ENCODE measurements around the gene SAP130. TPM values are rescaled to one million over a fixed set of nuclear protein-coding genes. Genes with fewer than 3 reads are reported as not detected.

The SAP130 gene
- total RNA-seq, 3 donors from 2014 or later (not counting 1 experiment from before 2014, with no cell fraction given) = 33.6 to 43.7 (median 36.2) TPM

GRCh38 chr2:127985026-127985734, 42.7 kb downstream of the SAP130 start:
- Histone ChIP-seq H3K4me3 (ENCODE audit: low read length) (no peak overlapping the region), H3K27ac (ENCODE audit: low read length) (no peak overlapping the region), H3K36me3 (ENCODE audit: control insufficient read depth, insufficient read depth, low read length) (peaks cover 65% of the 10 kb centered on the region), H3K4me1 (ENCODE audit: control insufficient read depth, insufficient read depth, low read length) (peaks cover 10% of the 10 kb centered on the region), H3K9me3 (ENCODE audit: control insufficient read depth, insufficient read depth, low read length) (no peaks in the 10 kb centered on the region), H3K27me3 (ENCODE audit: control insufficient read depth, insufficient read depth, low read length) (no peaks in the 10 kb centered on the region)
- peaks cover 25% of the 10 kb centered on the region for H3K36me3 Mint-ChIP-seq
- no peak overlapping the region for H3K27ac Mint-ChIP-seq
- 92% methylated on average over 6 of the region's 6 CpGs for WGBS (ENCODE audit: insufficient coverage)
- ATAC-seq (no peak), DNase-seq (no peak)
- TF ChIP-seq, protein P1, sequence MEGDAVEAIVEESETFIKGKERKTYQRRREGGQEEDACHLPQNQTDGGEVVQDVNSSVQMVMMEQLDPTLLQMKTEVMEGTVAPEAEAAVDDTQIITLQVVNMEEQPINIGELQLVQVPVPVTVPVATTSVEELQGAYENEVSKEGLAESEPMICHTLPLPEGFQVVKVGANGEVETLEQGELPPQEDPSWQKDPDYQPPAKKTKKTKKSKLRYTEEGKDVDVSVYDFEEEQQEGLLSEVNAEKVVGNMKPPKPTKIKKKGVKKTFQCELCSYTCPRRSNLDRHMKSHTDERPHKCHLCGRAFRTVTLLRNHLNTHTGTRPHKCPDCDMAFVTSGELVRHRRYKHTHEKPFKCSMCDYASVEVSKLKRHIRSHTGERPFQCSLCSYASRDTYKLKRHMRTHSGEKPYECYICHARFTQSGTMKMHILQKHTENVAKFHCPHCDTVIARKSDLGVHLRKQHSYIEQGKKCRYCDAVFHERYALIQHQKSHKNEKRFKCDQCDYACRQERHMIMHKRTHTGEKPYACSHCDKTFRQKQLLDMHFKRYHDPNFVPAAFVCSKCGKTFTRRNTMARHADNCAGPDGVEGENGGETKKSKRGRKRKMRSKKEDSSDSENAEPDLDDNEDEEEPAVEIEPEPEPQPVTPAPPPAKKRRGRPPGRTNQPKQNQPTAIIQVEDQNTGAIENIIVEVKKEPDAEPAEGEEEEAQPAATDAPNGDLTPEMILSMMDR (IDR thresholded peaks at IDR 0.05) = no peak
- H3K27me3 Mint-ChIP-seq (ENCODE audit: low read depth in 2 of 2) = no peaks in the 10 kb centered on the region
- H3K4me3 Mint-ChIP-seq = no peak overlapping the region
- H3K4me1 Mint-ChIP-seq = peaks cover 6 to 9% of the 10 kb centered on the region in 2 donors
- intact Hi-C loops (cut with micrococcal nuclease) = no loop called here
- H3K9me3 Mint-ChIP-seq = no peaks in the 10 kb centered on the region

GRCh38 chr2:127984551-127984950, 43.3 kb downstream of the SAP130 start:
- 100% methylated on average over 3 of the region's 3 CpGs for WGBS (ENCODE audit: insufficient coverage)
- H3K4me1 ChIP-seq (ENCODE audit: control insufficient read depth, insufficient read depth, low read length) = peaks cover 10% of the 10 kb centered on the region
- ATAC-seq = no peak
- peaks cover 60% of the 10 kb centered on the region for H3K36me3 ChIP-seq (ENCODE audit: control insufficient read depth, insufficient read depth, low read length)
- Mint-ChIP-seq H3K4me3 (no peak overlapping the region), H3K27me3 (ENCODE audit: low read depth in 2 of 2) (no peaks in the 10 kb centered on the region), H3K36me3 (peaks cover 25% of the 10 kb centered on the region), H3K27ac (no peak overlapping the region), H3K4me1 (peaks cover 6 to 9% of the 10 kb centered on the region in 2 donors), H3K9me3 (no peaks in the 10 kb centered on the region)
- TF ChIP-seq, protein P1 (IDR thresholded peaks at IDR 0.05) = no peak
- H3K9me3 ChIP-seq (ENCODE audit: control insufficient read depth, insufficient read depth, low read length) = no peaks in the 10 kb centered on the region
- H3K4me3 ChIP-seq (ENCODE audit: low read length) = no peak overlapping the region
- intact Hi-C loops (cut with micrococcal nuclease) = no loop called here
- no peak overlapping the region for H3K27ac ChIP-seq (ENCODE audit: low read length)
- no peaks in the 10 kb centered on the region for H3K27me3 ChIP-seq (ENCODE audit: control insufficient read depth, insufficient read depth, low read length)
- DNase-seq = no peak

DNA sequence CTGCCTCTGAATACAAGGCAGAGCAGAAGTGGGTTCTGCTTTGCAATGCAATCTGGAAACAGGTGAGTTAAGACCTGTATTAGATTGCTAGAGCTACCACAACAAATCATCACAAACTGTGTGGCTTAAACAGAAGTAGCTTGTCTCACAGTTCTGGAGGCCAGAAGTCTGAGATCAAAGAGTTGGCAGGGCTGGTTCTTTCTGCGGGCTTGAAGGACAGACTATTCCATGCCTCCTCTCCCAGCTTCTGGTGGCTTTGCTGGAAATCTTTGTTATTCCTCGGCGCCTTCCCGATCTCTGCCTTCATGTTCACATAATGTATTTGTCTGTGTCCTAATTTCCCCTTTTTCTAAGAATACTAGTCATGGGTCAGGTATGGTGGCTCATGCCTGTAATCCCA, 58.4 kb downstream of the SAP130 start:
- Mint-ChIP-seq H3K27me3 (ENCODE audit: low read depth in 2 of 2) (no peaks in the 10 kb centered on the region), H3K4me3 (no peak overlapping the region), H3K4me1 (peaks cover 0 to 5% of the 10 kb centered on the region in 2 donors), H3K9me3 (no peaks in the 10 kb centered on the region), H3K27ac (no peak overlapping the region), H3K36me3 (peaks cover 8% of the 10 kb centered on the region)
- no peaks in the 10 kb centered on the region for H3K4me1 ChIP-seq (ENCODE audit: control insufficient read depth, insufficient read depth, low read length)
- TF ChIP-seq, protein P1 (IDR thresholded peaks at IDR 0.05) = no peak
- no peaks in the 10 kb centered on the region for H3K27me3 ChIP-seq (ENCODE audit: control insufficient read depth, insufficient read depth, low read length)
- intact Hi-C loops (cut with micrococcal nuclease) = no loop called here
- no peaks in the 10 kb centered on the region for H3K9me3 ChIP-seq (ENCODE audit: control insufficient read depth, insufficient read depth, low read length)
- no peak overlapping the region for H3K27ac ChIP-seq (ENCODE audit: low read length)
- ATAC-seq (no peak), DNase-seq (no peak)
- 100% methylated on average over 4 of the region's 4 CpGs for WGBS (ENCODE audit: insufficient coverage)
- no peak overlapping the region for H3K4me3 ChIP-seq (ENCODE audit: low read length)
- H3K36me3 ChIP-seq (ENCODE audit: control insufficient read depth, insufficient read depth, low read length) = peaks cover 33% of the 10 kb centered on the region

Data from natural killer cell (primary cell).